HL-60 (cell line): ENCODE measurements around the gene KANSL1.

ENCODE experiments used
- GABPA ChIP-seq: IDR thresholded peaks from 2 replicates; pipeline ENCODE4 v1.6.1; 2012; ENCODE audit warnings: low read depth
- TF ChIP-seq, protein P1 (sequence below): IDR thresholded peaks from one replicate; pipeline ENCODE4 v1.5.1; 2011; ENCODE audit warnings: low read length, control low read depth, inconsistent platforms; ENCODE audit not compliant: insufficient read depth

DNA sequence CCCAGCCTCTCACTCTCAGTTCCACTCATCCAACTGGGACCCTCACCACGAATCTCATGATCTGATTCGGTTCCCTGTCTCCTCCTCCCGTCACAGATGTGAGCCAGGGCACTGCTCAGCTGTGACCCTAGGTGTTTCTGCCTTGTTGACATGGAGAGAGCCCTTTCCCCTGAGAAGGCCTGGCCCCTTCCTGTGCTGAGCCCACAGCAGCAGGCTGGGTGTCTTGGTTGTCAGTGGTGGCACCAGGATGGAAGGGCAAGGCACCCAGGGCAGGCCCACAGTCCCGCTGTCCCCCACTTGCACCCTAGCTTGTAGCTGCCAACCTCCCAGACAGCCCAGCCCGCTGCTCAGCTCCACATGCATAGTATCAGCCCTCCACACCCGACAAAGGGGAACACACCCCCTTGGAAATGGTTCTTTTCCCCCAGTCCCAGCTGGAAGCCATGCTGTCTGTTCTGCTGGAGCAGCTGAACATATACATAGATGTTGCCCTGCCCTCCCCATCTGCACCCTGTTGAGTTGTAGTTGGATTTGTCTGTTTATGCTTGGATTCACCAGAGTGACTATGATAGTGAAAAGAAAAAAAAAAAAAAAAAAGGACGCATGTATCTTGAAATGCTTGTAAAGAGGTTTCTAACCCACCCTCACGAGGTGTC lies 167.6 kb downstream of the KANSL1 start:
- TF ChIP-seq GABPA, result no peak
- TF ChIP-seq, protein P1, sequence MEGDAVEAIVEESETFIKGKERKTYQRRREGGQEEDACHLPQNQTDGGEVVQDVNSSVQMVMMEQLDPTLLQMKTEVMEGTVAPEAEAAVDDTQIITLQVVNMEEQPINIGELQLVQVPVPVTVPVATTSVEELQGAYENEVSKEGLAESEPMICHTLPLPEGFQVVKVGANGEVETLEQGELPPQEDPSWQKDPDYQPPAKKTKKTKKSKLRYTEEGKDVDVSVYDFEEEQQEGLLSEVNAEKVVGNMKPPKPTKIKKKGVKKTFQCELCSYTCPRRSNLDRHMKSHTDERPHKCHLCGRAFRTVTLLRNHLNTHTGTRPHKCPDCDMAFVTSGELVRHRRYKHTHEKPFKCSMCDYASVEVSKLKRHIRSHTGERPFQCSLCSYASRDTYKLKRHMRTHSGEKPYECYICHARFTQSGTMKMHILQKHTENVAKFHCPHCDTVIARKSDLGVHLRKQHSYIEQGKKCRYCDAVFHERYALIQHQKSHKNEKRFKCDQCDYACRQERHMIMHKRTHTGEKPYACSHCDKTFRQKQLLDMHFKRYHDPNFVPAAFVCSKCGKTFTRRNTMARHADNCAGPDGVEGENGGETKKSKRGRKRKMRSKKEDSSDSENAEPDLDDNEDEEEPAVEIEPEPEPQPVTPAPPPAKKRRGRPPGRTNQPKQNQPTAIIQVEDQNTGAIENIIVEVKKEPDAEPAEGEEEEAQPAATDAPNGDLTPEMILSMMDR, result no peak
